HepG2 (cell line): ENCODE measurements around the gene RAB5B. TPM values are rescaled to one million over a fixed set of nuclear protein-coding genes. Genes with fewer than 3 reads are reported as not detected.

Experiments
- CAMTA2 ChIP-seq: sonication (generic); formaldehyde crosslinking; IDR thresholded peaks from 2 replicates; pipeline ENCODE4 v1.4.0; 2020; ENCODE audit warnings: mild to moderate bottlenecking, missing genetic modification reagents, borderline replicate concordance
- CTCF ChIP-seq: sonication (generic); formaldehyde crosslinking; IDR thresholded peaks from 2 replicates; pipeline ENCODE4 v1.5.0; 2020; ENCODE audit warnings: mild to moderate bottlenecking, missing genetic modification reagents, moderate library complexity
- ETV5 ChIP-seq: IDR thresholded peaks from 2 replicates; pipeline ENCODE4 v1.6.1; 2018; ENCODE audit warnings: missing biosample characterization, missing genetic modification reagents, inconsistent platforms, borderline replicate concordance
- GZF1 ChIP-seq: sonication (generic); formaldehyde crosslinking; IDR thresholded peaks from 2 replicates; pipeline ENCODE4 v1.5.1; 2020; ENCODE audit warnings: mild to moderate bottlenecking, missing genetic modification reagents
- HOMEZ ChIP-seq: IDR thresholded peaks from 2 replicates; pipeline ENCODE4 v1.6.1; 2016; ENCODE audit warnings: low read depth
- KDM1A ChIP-seq: IDR thresholded peaks from 2 replicates; pipeline ENCODE4 v1.6.1; 2016; ENCODE audit warnings: missing compliant biosample characterization
- KLF16 ChIP-seq, 2 experiments: sonication (generic) in 1 of 2; formaldehyde crosslinking in 1 of 2; IDR thresholded peaks; 2 replicates each; pipeline versions ENCODE4 v1.6.1 to v1.8.0; 2016 to 2023; ENCODE audit warnings: missing genetic modification reagents in 2 of 2, missing compliant biosample characterization in 1 of 2
- MTF1 ChIP-seq: sonication (generic); formaldehyde crosslinking; IDR thresholded peaks from 2 replicates; pipeline ENCODE4 v1.5.0; 2020; ENCODE audit warnings: missing genetic modification reagents
- SMYD3 ChIP-seq: sonication (generic); formaldehyde crosslinking; IDR thresholded peaks from 2 replicates; pipeline ENCODE4 v1.8.1; 2023; ENCODE audit warnings: mild to moderate bottlenecking, missing genetic modification reagents
- TBP ChIP-seq: sonication (generic); formaldehyde crosslinking; IDR thresholded peaks from 2 replicates; pipeline ENCODE4 v1.5.0; 2020; ENCODE audit warnings: missing genetic modification reagents
- ZBTB20 ChIP-seq: sonication (generic); formaldehyde crosslinking; IDR thresholded peaks from 2 replicates; pipeline ENCODE4 v1.8.1; 2023; ENCODE audit warnings: missing genetic modification reagents, low read depth, mild to moderate bottlenecking, borderline replicate concordance
- ZBTB49 ChIP-seq: sonication (generic); formaldehyde crosslinking; IDR thresholded peaks from 2 replicates; pipeline ENCODE4 v1.4.0; 2020; ENCODE audit warnings: missing genetic modification reagents, borderline replicate concordance
- ZFP41 ChIP-seq: sonication (generic); formaldehyde crosslinking; IDR thresholded peaks from 2 replicates; pipeline ENCODE4 v1.4.0; 2020; ENCODE audit warnings: mild to moderate bottlenecking, missing genetic modification reagents, borderline replicate concordance
- ZFP90 ChIP-seq: sonication (generic); formaldehyde crosslinking; IDR thresholded peaks from 2 replicates; pipeline ENCODE4 v1.8.0; 2022; ENCODE audit warnings: missing genetic modification reagents, mild to moderate bottlenecking, inconsistent platforms, borderline replicate concordance
- ZNF224 ChIP-seq: sonication (generic); formaldehyde crosslinking; IDR thresholded peaks from 2 replicates; pipeline ENCODE4 v1.5.0; 2020; ENCODE audit warnings: mild to moderate bottlenecking, missing genetic modification reagents
- ZNF225 ChIP-seq: sonication (generic); formaldehyde crosslinking; IDR thresholded peaks from 2 replicates; pipeline ENCODE4 v1.4.0; 2020; ENCODE audit warnings: mild to moderate bottlenecking, missing genetic modification reagents
- ZNF232 ChIP-seq: sonication (generic); formaldehyde crosslinking; IDR thresholded peaks from 2 replicates; pipeline ENCODE4 v1.4.0; 2020; ENCODE audit warnings: missing genetic modification reagents, borderline replicate concordance
- ZNF33B ChIP-seq: sonication (generic); formaldehyde crosslinking; IDR thresholded peaks from 2 replicates; pipeline ENCODE4 v1.5.1; 2020; ENCODE audit warnings: mild to moderate bottlenecking, missing genetic modification reagents
- ZNF484 ChIP-seq: sonication (generic); formaldehyde crosslinking; IDR thresholded peaks from 2 replicates; pipeline ENCODE4 v1.5.1; 2020; ENCODE audit warnings: mild to moderate bottlenecking, low read depth, missing genetic modification reagents, borderline replicate concordance
- ZNF746 ChIP-seq: sonication (generic); formaldehyde crosslinking; IDR thresholded peaks from 2 replicates; pipeline ENCODE4 v1.8.0; 2022; ENCODE audit warnings: mild to moderate bottlenecking, missing genetic modification reagents
- ZNF781 ChIP-seq: sonication (generic); formaldehyde crosslinking; IDR thresholded peaks from 2 replicates; pipeline ENCODE4 v1.5.1; 2020; ENCODE audit warnings: borderline replicate concordance, mild to moderate bottlenecking, missing genetic modification reagents; ENCODE audit errors: not compliant biosample characterization
- polyA plus RNA-seq, 8 experiments: library from polyadenylated mRNA; depleted of rRNA in 3 of 8; stranded (reverse) in 7 of 8; unstranded in 1 of 8; fragments of >200 nt; fragmentation: Illumina TruSeq in 4 of 8; extraction: Trizol in 4 of 8; gene quantifications; 2 replicates each; pipeline versions ENCODE4 v1.2.1 to v1.2.3, GENCODE V29; 2011 to 2016; ENCODE audit warnings: low read depth in 4 of 8, missing spikeins in 1 of 8, mixed read lengths in 1 of 8; ENCODE audit not compliant: insufficient read depth in 1 of 8
- total RNA-seq, 5 experiments: library from RNA; depleted of rRNA; stranded (reverse); fragments of >200 nt; fragmentation: Illumina TruSeq; extraction: Trizol; gene quantifications; 2 replicates each; pipeline ENCODE4 v1.2.3, GENCODE V29; 2016; ENCODE audit warnings: low read depth in 1 of 5

RAB5B gene
- total and polyA plus RNA-seq, 2 of the 13 experiments (the other 11 are each of a cell fraction or from before 2014, with no cell fraction given) = 26.0 to 68.3 TPM

GRCh38 chr12:55973599-55974307, at the start of gene RAB5B (continued):
- peak; percentile 48; the same call in 1 of the 2 replicates for TF ChIP-seq ETV5 (CRISPR knock-in tag)
- TF ChIP-seq CAMTA2 (CRISPR knock-in tag) = peak; percentile 52; the same call in 1 of the 2 replicates
- no peak for TF ChIP-seq ZFP41 (CRISPR knock-in tag)
- no peak for TF ChIP-seq MTF1
- TF ChIP-seq ZNF33B (CRISPR knock-in tag) = 0 out of 2 replicates have a peak, but pooled peaks have one; percentile 82
- TF ChIP-seq SMYD3 (CRISPR knock-in tag) = peak; percentile 58; the same call in 1 of the 2 replicates
- TF ChIP-seq ZNF225 (CRISPR knock-in tag) = peak; percentile 73; the same call in 1 of the 2 replicates
- TF ChIP-seq ZFP90 (CRISPR knock-in tag) = 0 out of 2 replicates have a peak, but pooled peaks have one; percentile 79
- TF ChIP-seq KLF16 (CRISPR knock-in tag; IDR thresholded peaks at IDR 0.05) = peak in 1 of 2 experiments; percentile 88; a peak in 2 of 4 replicates
- 0 out of 2 replicates have a peak, but pooled peaks have one; percentile 10 for TF ChIP-seq CTCF (CRISPR knock-in tag)
- no peak for TF ChIP-seq KDM1A (CRISPR knock-in tag)
- TF ChIP-seq ZBTB49 (CRISPR knock-in tag) = no peak
- peak; percentile 31; the same call in 1 of the 2 replicates for TF ChIP-seq ZNF484 (CRISPR knock-in tag)
- TF ChIP-seq ZNF746 (CRISPR knock-in tag) = no peak; the same call in 1 of the 2 replicates
- TF ChIP-seq TBP (CRISPR knock-in tag) = no peak
- TF ChIP-seq ZNF224 = peak; percentile 42; the same call in 1 of the 2 replicates
- peak; percentile 91; the same call in 1 of the 2 replicates for TF ChIP-seq GZF1 (CRISPR knock-in tag)
- TF ChIP-seq ZNF232 (CRISPR knock-in tag) = peak; percentile 30; the same call in 1 of the 2 replicates
- TF ChIP-seq ZBTB20 = peak; percentile 56; the same call in 1 of the 2 replicates
- TF ChIP-seq ZNF781 (CRISPR knock-in tag) = peak; percentile 91
- TF ChIP-seq HOMEZ = peak; percentile 43; the same call in 1 of the 2 replicates
